ENCODE results near the gene SLIT3.
A peak's percentile ranks its signal among the peaks of the same experiment; 100 is the strongest.

The SLIT3 gene

GRCh38 chr5:169270827-169271226, 30.1 kb downstream of the SLIT3 start:
- DNase-seq (ENCODE audit: insufficient read length, low spot score) (no peak), FAIRE-seq (no peak)

GRCh38 chr5:169268019-169268418, 32.9 kb downstream of the SLIT3 start:
- DNase-seq (ENCODE audit: insufficient read length, low spot score) (no peak), FAIRE-seq (no peak)
- TF ChIP-seq, protein P1, sequence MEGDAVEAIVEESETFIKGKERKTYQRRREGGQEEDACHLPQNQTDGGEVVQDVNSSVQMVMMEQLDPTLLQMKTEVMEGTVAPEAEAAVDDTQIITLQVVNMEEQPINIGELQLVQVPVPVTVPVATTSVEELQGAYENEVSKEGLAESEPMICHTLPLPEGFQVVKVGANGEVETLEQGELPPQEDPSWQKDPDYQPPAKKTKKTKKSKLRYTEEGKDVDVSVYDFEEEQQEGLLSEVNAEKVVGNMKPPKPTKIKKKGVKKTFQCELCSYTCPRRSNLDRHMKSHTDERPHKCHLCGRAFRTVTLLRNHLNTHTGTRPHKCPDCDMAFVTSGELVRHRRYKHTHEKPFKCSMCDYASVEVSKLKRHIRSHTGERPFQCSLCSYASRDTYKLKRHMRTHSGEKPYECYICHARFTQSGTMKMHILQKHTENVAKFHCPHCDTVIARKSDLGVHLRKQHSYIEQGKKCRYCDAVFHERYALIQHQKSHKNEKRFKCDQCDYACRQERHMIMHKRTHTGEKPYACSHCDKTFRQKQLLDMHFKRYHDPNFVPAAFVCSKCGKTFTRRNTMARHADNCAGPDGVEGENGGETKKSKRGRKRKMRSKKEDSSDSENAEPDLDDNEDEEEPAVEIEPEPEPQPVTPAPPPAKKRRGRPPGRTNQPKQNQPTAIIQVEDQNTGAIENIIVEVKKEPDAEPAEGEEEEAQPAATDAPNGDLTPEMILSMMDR (IDR thresholded peaks at IDR 0.05; ENCODE audit: insufficient read depth, missing control alignments) = no peak

More at GRCh38 chr5:169270827-169271226, 30.1 kb downstream of the SLIT3 start:
- TF ChIP-seq, protein P1 (IDR thresholded peaks at IDR 0.05; ENCODE audit: insufficient read depth, missing control alignments) = no peak

DNA sequence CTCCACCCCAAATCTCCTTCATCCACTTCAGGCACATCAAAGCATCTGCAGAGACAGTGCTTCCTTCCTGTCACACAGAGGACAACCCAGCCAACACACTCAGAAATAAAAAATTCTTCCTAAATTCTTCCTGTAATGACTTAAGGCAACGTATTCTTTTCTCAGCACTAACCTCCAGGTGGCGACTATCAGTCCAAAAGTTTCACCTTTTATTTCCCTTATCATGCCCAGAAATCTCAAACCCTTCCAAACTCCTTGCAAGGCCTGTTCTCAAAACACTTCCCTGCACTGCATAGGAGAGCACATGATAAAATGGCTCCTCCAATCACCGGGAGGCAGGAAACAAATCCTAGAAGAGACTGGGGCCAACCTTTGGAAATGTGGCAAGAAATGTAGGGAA, 35.1 kb downstream of the SLIT3 start:
- FAIRE-seq (no peak), DNase-seq (ENCODE audit: insufficient read length, low spot score) (no peak)

GRCh38 chr5:169263591-169263990, 37.3 kb downstream of the SLIT3 start:
- DNase-seq (ENCODE audit: insufficient read length, low spot score) (no peak), FAIRE-seq (no peak)
- TF ChIP-seq, protein P1 (IDR thresholded peaks at IDR 0.05; ENCODE audit: insufficient read depth, missing control alignments) = no peak

More for the DNA sequence above, 35.1 kb downstream of the SLIT3 start:
- TF ChIP-seq, protein P1 (IDR thresholded peaks at IDR 0.05; ENCODE audit: insufficient read depth, missing control alignments) = peak; percentile 5

GRCh38 chr5:169260896-169261569, 39.9 kb downstream of the SLIT3 start:
- TF ChIP-seq, protein P1 (IDR thresholded peaks at IDR 0.05; ENCODE audit: insufficient read depth, missing control alignments) = no peak
- DNase-seq (ENCODE audit: insufficient read length, low spot score) = no peak
- no peak for FAIRE-seq

DNA sequence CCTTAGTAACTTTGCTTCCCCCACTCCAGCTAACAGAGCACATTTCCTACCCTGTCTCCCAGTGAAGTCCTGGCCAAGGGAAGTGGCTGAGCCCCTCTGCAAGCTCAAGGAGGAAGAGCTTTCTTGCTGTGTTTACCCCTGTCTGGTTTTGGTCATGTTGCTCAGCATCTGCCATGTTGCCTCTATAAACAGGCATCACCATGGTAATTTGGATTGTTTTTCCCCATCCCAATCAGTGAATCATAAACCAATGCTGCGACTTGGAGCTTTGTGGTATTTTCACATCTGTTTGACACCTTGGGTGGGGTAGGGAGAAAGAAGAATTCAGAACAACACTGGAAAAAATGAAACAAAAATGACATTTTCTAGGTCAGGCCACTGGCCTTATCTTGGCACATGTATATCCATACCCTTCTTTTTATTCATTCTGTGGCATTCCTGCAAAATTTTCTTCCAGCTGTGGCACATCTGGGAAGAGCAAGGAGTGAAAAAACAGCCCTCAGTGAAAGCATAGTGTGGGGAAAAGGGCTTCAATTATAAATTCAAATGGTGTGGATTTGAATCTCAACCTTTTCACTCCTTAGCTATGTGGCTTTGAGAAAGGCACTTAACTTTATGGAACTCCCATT, 42.5 kb downstream of the SLIT3 start:
- TF ChIP-seq, protein P1 (IDR thresholded peaks at IDR 0.05; ENCODE audit: insufficient read depth, missing control alignments) = no peak
- no peak for DNase-seq (ENCODE audit: insufficient read length, low spot score)
- no peak for FAIRE-seq

DNA sequence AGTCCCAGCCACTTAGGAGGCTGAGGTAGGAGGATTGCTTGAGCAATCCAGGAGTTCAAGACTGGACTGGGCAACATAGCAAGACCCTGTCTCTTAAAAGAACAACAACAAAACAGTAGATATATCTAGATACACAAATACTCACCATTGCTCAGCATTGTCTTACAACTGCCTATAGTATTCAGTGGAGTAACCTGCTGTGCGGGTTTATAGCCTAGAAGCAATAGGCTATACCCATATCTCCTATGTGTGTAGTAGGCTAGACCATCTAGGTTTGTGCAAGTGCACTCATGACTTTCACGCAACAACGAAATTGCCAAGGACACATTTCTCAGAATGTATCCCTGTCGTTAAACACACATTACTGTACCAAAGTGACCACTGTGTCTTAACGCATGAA, 44.7 kb downstream of the SLIT3 start:
- DNase-seq (ENCODE audit: insufficient read length, low spot score) (no peak), FAIRE-seq (no peak)
- TF ChIP-seq, protein P1 (IDR thresholded peaks at IDR 0.05; ENCODE audit: insufficient read depth, missing control alignments) = no peak

All from D721Med (cell line).